PC-9 (cell line): ENCODE results near the gene RIMKLB.

Source experiments
- EZH2 ChIP-seq: fragments of 200-600 bp; sonication (generic); IDR thresholded peaks from 2 replicates; pipeline ENCODE4 v1.8.0; 2017; ENCODE audit warnings: antibody characterized with exemption, low read depth
- TF ChIP-seq, protein P1 (sequence below): fragments of 200-600 bp; sonication (generic); conservative IDR thresholded peaks from 2 replicates; pipeline ENCODE4 v1.6.1; 2017; ENCODE audit warnings: mixed run types, antibody characterized with exemption, mild to moderate bottlenecking, moderate library complexity

- TF ChIP-seq, protein P1, sequence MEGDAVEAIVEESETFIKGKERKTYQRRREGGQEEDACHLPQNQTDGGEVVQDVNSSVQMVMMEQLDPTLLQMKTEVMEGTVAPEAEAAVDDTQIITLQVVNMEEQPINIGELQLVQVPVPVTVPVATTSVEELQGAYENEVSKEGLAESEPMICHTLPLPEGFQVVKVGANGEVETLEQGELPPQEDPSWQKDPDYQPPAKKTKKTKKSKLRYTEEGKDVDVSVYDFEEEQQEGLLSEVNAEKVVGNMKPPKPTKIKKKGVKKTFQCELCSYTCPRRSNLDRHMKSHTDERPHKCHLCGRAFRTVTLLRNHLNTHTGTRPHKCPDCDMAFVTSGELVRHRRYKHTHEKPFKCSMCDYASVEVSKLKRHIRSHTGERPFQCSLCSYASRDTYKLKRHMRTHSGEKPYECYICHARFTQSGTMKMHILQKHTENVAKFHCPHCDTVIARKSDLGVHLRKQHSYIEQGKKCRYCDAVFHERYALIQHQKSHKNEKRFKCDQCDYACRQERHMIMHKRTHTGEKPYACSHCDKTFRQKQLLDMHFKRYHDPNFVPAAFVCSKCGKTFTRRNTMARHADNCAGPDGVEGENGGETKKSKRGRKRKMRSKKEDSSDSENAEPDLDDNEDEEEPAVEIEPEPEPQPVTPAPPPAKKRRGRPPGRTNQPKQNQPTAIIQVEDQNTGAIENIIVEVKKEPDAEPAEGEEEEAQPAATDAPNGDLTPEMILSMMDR, result no peak
- TF ChIP-seq EZH2, result no peak
Observed at GRCh38 chr12:8668441-8668840, 29.4 kb upstream of the RIMKLB start.
